ENCODE data around the gene JAKMIP2.

DNA sequence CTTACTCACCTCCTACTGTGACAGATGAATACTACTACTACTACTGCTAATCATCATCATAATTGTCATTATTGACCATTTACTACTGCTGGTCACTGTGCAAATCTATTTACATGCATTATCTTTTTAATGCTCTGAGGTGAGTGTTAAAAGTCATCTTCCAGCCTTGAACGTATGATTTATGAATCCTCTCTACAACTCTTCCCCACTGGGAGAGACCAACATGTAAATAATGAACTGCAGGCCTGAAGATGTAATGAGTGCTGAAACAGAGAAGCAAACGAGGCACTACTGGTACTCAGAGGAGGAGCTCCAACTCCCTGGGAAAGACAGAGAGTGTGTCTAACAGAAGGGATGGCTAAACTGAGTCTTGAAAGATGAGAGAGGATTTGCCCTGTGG, 95.4 kb downstream of the JAKMIP2 start:
- TF ChIP-seq, protein P1, sequence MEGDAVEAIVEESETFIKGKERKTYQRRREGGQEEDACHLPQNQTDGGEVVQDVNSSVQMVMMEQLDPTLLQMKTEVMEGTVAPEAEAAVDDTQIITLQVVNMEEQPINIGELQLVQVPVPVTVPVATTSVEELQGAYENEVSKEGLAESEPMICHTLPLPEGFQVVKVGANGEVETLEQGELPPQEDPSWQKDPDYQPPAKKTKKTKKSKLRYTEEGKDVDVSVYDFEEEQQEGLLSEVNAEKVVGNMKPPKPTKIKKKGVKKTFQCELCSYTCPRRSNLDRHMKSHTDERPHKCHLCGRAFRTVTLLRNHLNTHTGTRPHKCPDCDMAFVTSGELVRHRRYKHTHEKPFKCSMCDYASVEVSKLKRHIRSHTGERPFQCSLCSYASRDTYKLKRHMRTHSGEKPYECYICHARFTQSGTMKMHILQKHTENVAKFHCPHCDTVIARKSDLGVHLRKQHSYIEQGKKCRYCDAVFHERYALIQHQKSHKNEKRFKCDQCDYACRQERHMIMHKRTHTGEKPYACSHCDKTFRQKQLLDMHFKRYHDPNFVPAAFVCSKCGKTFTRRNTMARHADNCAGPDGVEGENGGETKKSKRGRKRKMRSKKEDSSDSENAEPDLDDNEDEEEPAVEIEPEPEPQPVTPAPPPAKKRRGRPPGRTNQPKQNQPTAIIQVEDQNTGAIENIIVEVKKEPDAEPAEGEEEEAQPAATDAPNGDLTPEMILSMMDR (IDR thresholded peaks at IDR 0.05), result no peak
- TF ChIP-seq TEAD4 (CRISPR knock-in tag; IDR thresholded peaks at IDR 0.05) (no peak), TCF7 (CRISPR knock-in tag; IDR thresholded peaks at IDR 0.05; ENCODE audit: low read depth) (no peak), AFF4 (CRISPR knock-in tag; IDR thresholded peaks at IDR 0.05; ENCODE audit: borderline replicate concordance) (no peak), JUN (CRISPR knock-in tag; IDR thresholded peaks at IDR 0.05) (no peak), CREB1 (CRISPR knock-in tag; IDR thresholded peaks at IDR 0.05) (no peak)
- TF ChIP-seq, protein P2, sequence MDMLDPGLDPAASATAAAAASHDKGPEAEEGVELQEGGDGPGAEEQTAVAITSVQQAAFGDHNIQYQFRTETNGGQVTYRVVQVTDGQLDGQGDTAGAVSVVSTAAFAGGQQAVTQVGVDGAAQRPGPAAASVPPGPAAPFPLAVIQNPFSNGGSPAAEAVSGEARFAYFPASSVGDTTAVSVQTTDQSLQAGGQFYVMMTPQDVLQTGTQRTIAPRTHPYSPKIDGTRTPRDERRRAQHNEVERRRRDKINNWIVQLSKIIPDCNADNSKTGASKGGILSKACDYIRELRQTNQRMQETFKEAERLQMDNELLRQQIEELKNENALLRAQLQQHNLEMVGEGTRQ (CRISPR knock-in tag; IDR thresholded peaks at IDR 0.05), result no peak
